Esophagus squamous epithelium (tissue), 4 donors: ENCODE results near the gene YBX2.

Experiments used
- POLR2A ChIP-seq, 4 donors: fragments of 450-650 bp; IDR thresholded peaks; one replicate each; pipeline ENCODE4 v1.6.1; 2017; ENCODE audit warnings: antibody characterized with exemption in 4 of 4, mild to moderate bottlenecking in 4 of 4, moderate library complexity in 3 of 4
- TF ChIP-seq, protein P1 (sequence below), 6 experiments: fragments of 450-650 bp in 4 of 6; fragments of 200-600 bp in 2 of 6; sonication (generic) in 2 of 6; IDR thresholded peaks; one replicate each; pipeline ENCODE4 v1.5.1; 2016 to 2019; ENCODE audit warnings: antibody characterized with exemption in 6 of 6, mild to moderate bottlenecking in 4 of 6, moderate library complexity in 4 of 6

GRCh38 chr17:7241783-7242716 lies 52.4 kb downstream of the YBX2 start, which contains the start of gene GABARAP:
- TF ChIP-seq, protein P1, sequence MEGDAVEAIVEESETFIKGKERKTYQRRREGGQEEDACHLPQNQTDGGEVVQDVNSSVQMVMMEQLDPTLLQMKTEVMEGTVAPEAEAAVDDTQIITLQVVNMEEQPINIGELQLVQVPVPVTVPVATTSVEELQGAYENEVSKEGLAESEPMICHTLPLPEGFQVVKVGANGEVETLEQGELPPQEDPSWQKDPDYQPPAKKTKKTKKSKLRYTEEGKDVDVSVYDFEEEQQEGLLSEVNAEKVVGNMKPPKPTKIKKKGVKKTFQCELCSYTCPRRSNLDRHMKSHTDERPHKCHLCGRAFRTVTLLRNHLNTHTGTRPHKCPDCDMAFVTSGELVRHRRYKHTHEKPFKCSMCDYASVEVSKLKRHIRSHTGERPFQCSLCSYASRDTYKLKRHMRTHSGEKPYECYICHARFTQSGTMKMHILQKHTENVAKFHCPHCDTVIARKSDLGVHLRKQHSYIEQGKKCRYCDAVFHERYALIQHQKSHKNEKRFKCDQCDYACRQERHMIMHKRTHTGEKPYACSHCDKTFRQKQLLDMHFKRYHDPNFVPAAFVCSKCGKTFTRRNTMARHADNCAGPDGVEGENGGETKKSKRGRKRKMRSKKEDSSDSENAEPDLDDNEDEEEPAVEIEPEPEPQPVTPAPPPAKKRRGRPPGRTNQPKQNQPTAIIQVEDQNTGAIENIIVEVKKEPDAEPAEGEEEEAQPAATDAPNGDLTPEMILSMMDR (IDR thresholded peaks at IDR 0.05) = no peak
- TF ChIP-seq POLR2A (IDR thresholded peaks at IDR 0.05) = peak in 2 of 4 donors; percentile 37 to 77
